Mesodermal cell (in vitro differentiated cells): ENCODE measurements around the gene TPP2.

Experiments used
- H3K27ac ChIP-seq: 2 replicates; pipeline ENCODE4 v1.7.0; 2013; ENCODE audit warnings: mild to moderate bottlenecking, low read depth, low read length, moderate library complexity; ENCODE audit not compliant: severe bottlenecking
- H3K36me3 ChIP-seq: 2 replicates; pipeline ENCODE4 v1.7.1; 2013; ENCODE audit warnings: mild to moderate bottlenecking, low read length, moderate library complexity; ENCODE audit not compliant: control insufficient read depth, insufficient read depth
- H3K4me1 ChIP-seq: one replicate; pipeline ENCODE4 v1.7.1; 2013; ENCODE audit warnings: mild to moderate bottlenecking, low read length; ENCODE audit not compliant: insufficient read depth, control insufficient read depth, poor library complexity, severe bottlenecking
- H3K4me3 ChIP-seq: 2 replicates; pipeline ENCODE4 v1.7.0; 2013; ENCODE audit warnings: low read length, control low read depth, mild to moderate bottlenecking; ENCODE audit not compliant: insufficient read depth, poor library complexity, severe bottlenecking; ENCODE audit errors: extremely low read depth
- H3K9me3 ChIP-seq: 2 replicates; pipeline ENCODE4 v1.7.1; 2013; ENCODE audit warnings: mild to moderate bottlenecking, low read length, moderate library complexity; ENCODE audit not compliant: control insufficient read depth
- WGBS, 2 experiments: methylation state at CpG; one replicate each; pipeline ENCODE4 v1.1.5; 2013; ENCODE audit warnings: missing lambda C conversion rate in 2 of 2; ENCODE audit not compliant: insufficient coverage in 2 of 2; 5-methylcytosine and 5-hydroxymethylcytosine counted together

TPP2 gene

DNA sequence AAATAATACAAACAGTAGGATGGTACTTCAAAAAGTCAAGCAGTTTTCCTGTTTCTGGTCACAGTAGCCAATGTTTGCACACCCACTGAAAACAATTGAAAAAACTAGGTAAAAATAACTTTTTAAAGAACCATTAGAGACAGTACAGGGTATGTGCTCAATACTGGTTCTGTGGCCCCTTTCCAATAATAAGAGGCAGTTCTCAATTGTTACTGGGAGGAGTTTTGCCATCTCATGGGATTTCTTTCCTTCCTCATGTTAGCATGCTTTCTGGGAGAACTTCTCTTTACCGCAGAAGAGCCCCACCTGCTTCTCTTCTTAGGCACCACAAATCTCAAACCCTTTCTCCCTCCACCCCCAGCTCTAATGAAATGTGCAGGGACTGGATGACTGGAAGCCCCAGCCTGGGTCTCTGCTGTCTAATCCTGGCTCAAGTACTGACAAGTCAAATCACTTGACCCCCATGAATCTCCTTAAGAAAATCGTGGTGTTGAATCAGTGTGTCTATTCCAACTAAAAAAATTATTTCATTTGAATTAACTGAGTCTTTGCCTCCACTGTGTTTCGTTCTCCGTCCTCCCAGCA lies 83.4 kb downstream of the TPP2 start:
- Histone ChIP-seq H3K4me1 (no peaks in the 10 kb centered on the region), H3K27ac (no peak overlapping the region), H3K36me3 (peaks cover 36% of the 10 kb centered on the region), H3K4me3 (no peak overlapping the region), H3K9me3 (no peaks in the 10 kb centered on the region)
- 100% methylated on average over 3 of the region's 4 CpGs; no CpG with 5 or more reads in 1 of the 2 experiments for WGBS, 2 experiments

DNA sequence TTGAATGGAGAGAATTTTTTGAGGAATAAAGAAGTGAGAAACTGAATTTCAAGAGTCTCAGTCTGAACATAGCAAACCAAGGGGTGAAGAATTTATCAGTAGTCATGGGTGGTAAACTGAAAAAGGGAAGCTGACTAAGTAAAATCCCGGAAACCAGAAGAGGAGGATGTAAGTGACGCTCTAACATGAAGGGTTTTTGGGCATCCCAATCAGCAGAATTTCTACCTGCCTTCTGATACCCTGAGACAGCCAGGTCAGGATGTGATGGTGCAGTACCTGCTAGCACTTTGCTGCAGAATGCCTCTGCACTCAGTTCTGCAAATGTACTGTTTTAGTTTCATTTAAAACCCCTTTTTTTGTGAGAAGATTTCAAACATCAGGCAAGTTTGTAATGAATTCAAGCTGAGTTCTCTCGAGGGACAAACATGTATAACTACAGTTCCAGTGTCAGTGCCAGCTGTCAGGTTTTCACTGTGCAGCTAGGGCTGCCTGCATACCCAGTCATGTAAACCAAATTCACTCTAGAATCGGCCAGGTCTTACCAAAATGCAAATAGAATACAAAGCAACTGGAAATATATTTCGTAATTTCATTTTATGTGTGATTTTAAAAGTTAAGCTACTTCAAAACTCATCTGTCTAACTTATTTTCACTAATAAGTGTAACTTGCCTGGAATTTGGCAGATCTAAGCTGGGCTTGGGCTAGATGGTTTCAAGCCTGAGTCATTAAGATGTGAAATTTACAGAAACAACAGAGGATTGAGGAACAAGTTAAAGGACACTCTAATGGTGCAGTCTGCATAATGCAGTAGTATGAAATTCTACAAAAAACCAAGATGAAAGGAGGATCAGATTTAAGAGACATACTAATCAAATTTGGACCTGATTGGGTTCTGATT lies 84.3 kb downstream of the TPP2 start:
- 96 to 100% methylated on average over 3 of the region's 5 CpGs for WGBS, 2 experiments
- Histone ChIP-seq H3K4me1 (no peaks in the 10 kb centered on the region), H3K27ac (no peak overlapping the region), H3K36me3 (peaks cover 32% of the 10 kb centered on the region), H3K4me3 (no peak overlapping the region), H3K9me3 (no peaks in the 10 kb centered on the region)

DNA sequence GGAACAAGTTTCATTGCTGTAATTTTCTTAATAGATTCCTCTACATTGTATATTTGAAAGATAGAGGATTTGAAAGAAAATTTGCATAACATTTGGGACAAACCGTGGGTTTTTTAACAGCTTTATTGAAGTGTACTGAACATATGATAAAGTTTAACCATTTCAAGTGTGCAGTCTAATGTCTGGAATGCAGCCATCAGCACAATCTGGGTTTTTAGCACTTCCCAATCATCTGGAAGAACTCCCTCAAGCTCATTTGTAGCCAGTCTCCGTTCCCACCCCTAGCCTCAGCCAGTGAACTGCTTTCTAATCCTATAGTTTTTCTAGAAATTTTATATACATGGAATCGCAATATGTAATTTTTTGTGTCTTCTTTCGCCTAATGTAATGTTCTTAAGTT lies 85.4 kb downstream of the TPP2 start:
- 0% methylated on average over 1 of the region's 4 CpGs; no CpG with 5 or more reads in 1 of the 2 experiments for WGBS, 2 experiments
- Histone ChIP-seq H3K36me3 (peaks cover 25% of the 10 kb centered on the region), H3K27ac (no peak overlapping the region), H3K9me3 (no peaks in the 10 kb centered on the region), H3K4me1 (no peaks in the 10 kb centered on the region), H3K4me3 (no peak overlapping the region)

DNA sequence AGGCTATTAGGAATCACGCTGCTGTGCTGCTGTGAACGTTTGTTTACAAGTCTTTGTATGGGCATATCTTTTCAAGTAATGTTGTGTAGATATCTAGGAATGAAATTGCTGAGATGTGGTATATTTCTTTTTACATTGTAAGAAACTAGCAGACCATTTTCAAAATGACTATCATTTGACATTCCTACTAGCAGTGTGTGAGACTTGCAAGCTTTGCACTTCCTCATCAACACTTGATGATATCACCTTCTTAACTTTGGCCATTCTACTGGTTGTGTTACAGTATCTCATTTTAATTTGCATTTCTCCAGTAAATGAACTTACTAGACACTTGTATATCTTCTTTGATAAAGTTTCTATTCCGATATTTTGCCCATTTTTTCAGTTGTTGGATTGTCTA lies 85.9 kb downstream of the TPP2 start:
- H3K4me1 ChIP-seq = no peaks in the 10 kb centered on the region
- H3K36me3 ChIP-seq = peaks cover 20% of the 10 kb centered on the region
- WGBS, 2 experiments = 100% methylated on average over 1 of the region's 3 CpGs; no CpG with 5 or more reads in 1 of the 2 experiments
- no peaks in the 10 kb centered on the region for H3K9me3 ChIP-seq
- H3K4me3 ChIP-seq = no peak overlapping the region
- H3K27ac ChIP-seq = no peak overlapping the region

DNA sequence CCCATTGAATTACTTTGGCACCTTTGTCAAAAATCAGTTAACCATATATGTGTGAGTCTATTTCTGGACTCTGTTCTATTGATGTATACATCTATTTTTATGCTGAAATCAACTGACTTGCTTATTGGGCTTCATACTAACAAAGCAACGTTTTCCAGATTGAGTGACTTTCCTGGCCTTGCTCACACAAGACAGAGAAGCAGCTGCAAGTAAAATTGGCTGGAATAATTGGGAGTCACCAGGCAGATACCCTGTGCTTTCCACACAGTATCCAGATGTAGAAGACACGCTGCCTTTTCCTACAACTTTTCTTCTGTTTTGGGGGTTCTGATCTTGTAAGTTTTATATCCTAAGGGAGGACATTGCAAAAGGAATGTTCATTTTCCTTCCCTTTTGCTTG lies 86.9 kb downstream of the TPP2 start:
- peaks cover 11% of the 10 kb centered on the region for H3K36me3 ChIP-seq
- H3K9me3 ChIP-seq = no peaks in the 10 kb centered on the region
- no peak overlapping the region for H3K27ac ChIP-seq
- H3K4me3 ChIP-seq = no peak overlapping the region
- no peaks in the 10 kb centered on the region for H3K4me1 ChIP-seq
- WGBS, 2 experiments = 83 to 100% methylated on average over 1 of the region's 2 CpGs

DNA sequence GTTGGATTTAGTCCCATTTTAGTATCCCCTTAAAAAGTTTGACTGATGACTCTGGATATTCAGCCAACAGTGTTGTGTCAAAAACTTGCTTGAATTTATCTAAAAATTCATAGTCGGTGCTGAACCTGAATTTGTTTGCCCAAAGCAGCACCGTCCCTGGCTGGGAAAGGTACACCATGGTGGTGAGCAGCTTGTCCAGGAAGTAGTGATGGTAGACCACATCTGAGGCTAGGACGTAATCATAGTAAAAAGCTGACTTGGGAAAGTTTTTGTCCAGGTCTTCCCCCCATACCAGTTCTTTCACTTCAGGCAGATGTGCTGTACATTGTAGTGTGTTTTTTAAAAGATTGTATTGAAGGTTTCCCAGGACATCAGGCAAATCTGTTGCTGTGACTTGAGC lies 89.2 kb downstream of the TPP2 start:
- Histone ChIP-seq H3K4me1 (no peaks in the 10 kb centered on the region), H3K27ac (no peak overlapping the region)
- WGBS, 2 experiments = 93 to 96% methylated on average over 2 to 3 of the region's 3 CpGs

DNA sequence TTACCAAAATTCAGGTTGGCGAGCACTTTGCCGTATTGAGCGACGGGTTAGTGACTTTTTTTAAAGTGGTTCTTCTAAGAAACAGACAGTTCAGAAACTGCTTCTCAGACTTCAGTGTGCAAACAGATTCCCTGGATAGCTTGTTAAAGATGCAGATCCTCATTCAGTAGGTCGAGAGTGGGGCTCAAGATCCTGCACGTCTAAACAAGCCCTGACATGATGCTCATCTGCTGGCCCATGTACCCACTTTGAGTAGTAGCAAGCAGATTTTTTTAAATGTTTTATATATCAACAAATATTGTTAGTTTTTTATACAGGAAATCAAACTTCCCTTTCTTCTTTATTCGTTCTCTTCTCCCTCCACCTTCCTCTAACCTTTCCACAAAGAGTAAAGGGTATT lies 90.7 kb downstream of the TPP2 start:
- H3K9me3 ChIP-seq = no peaks in the 10 kb centered on the region
- H3K4me3 ChIP-seq = no peak overlapping the region
- 91% methylated on average over 5 to 6 of the region's 7 CpGs for WGBS, 2 experiments
- no peaks in the 10 kb centered on the region for H3K36me3 ChIP-seq
- no peak overlapping the region for H3K27ac ChIP-seq
- no peaks in the 10 kb centered on the region for H3K4me1 ChIP-seq

More for the DNA sequence above, 89.2 kb downstream of the TPP2 start:
- no peak overlapping the region for H3K4me3 ChIP-seq
- H3K36me3 ChIP-seq = no peaks in the 10 kb centered on the region
- no peaks in the 10 kb centered on the region for H3K9me3 ChIP-seq

DNA sequence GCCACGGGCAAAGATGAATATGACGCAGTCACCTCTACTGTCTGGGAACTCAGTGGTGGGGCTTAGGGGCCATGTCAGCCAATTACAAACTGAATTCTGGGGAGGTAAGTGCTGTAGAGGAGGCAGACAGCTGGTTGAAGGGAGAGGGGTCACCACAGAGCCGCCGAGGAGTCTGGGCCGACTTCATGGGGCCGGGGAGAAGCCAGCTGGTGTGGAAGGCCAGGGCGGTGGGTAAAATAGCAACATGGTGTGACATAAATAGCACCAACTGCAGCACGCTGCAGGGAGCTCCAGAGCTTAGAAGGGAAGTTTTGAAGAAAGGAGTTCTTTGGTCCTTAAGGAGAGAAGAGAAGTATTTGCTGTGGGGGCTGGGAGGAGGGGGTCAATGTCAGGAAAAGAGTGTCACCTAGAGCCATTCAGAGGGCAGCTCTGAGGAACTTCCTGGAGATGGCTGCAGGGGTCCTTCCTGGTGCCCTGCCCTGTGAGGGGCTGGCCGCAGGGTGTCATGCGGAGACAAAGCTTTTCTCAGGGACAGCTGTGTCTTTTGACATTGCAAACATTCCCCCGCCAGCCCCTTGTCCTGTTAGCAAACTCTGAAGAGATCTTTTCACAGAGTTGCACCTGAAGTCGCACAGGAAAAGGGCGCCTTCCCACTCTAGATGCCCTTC lies 91.7 kb downstream of the TPP2 start:
- Histone ChIP-seq H3K36me3 (no peaks in the 10 kb centered on the region), H3K27ac (no peak overlapping the region), H3K9me3 (no peaks in the 10 kb centered on the region), H3K4me1 (no peaks in the 10 kb centered on the region), H3K4me3 (no peak overlapping the region)
- 84 to 87% methylated on average over 7 to 10 of the region's 13 CpGs for WGBS, 2 experiments

DNA sequence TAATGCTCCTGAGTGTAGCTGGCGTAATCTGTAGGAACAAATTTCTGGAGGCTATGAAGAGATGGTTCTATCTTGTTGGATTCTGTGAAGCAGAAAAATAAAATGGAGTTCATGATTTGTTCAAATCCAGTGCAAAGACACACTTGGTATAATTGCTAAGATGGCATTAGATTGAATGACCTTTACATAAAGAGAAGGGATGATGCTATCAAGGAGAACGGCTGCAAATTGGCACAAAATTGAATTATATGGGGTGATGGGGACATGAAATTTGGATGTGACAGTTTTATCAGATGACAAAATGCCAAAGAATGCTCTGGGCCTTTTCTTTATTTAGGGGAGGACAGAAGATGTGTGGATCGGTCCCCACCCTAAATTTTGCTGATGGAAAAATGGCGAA lies 94.1 kb downstream of the TPP2 start:
- H3K4me1 ChIP-seq = no peaks in the 10 kb centered on the region
- H3K4me3 ChIP-seq = no peak overlapping the region
- 94 to 98% methylated on average over 4 of the region's 4 CpGs for WGBS, 2 experiments
- no peaks in the 10 kb centered on the region for H3K36me3 ChIP-seq
- no peak overlapping the region for H3K27ac ChIP-seq
- H3K9me3 ChIP-seq = no peaks in the 10 kb centered on the region

DNA sequence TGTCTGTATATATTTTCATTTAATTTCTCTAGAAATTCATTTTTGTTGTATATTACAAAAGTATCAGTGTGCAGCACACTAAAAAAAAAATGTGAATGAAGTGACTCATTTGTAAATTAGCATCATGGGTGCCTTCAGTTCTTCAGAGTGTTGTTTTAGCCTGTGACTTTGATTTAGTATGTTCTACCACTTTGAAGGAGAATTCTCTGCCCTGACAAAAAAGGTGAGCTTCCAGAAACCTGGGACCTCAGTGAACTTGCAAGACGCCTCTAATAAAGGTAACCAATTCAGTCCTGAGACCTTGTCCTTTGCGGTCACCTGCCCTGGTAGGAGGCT lies 95.7 kb downstream of the TPP2 start:
- no peak overlapping the region for H3K27ac ChIP-seq
- no peaks in the 10 kb centered on the region for H3K36me3 ChIP-seq
- H3K4me1 ChIP-seq = no peaks in the 10 kb centered on the region
- H3K9me3 ChIP-seq = no peaks in the 10 kb centered on the region
- WGBS, 2 experiments = 83% methylated on average over 1 of the region's 2 CpGs; no CpG with 5 or more reads in 1 of the 2 experiments
- no peak overlapping the region for H3K4me3 ChIP-seq
